ENCODE measurements around the gene TSHB.
"Not testable (repeated sequence)": the region's sequence is repeated elsewhere in the genome, so short reads cannot be mapped to it uniquely, and the experiment has no call there.

TSHB gene

DNA sequence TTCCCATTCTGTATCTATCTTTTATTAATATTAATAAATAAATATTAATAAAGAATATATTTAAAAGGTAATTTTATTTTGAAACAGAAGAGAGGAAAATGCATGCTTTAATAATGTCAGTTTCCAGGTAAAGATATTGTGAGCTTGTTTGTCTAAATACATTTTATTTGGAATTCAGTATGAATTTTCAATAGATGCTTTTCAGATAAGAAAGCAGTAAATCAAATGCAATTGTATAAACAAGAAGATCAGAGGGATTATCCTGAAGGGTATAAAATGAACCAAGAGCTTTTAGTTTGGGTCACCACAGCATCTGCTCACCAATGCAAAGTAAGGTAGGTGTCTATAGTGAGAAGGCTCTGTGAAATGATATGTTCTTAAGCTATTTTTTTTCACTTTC lies at the start of gene TSHB:
Gene TSHB, plus strand, starts transcription at position 301 of the 400 bp plus-strand sequence. CDS start 3,537 bp downstream, outside the sequence.
- no peak within 1 kb of the TSS for H3K9ac ChIP-seq (ENCODE audit: low read length in 5 of 5)
- H3K27me3 ChIP-seq (ENCODE audit: control insufficient read depth in 5 of 5, insufficient read depth in 4 of 5, low read length in 5 of 5) = no peaks in the 10 kb centered on the region
- peaks cover 0 to 11% (median 5%) of the 10 kb centered on the region in 5 donors for H3K4me1 ChIP-seq (ENCODE audit: control insufficient read depth in 5 of 5, insufficient read depth in 5 of 5, low read length in 5 of 5)
- no peak within 1 kb of the TSS for H3K27ac ChIP-seq (ENCODE audit: low read depth, low read length)
- no peak within 1 kb of the TSS for H3K4me3 ChIP-seq (ENCODE audit: low read depth in 1 of 5, low read length in 5 of 5)
- no peaks in the 10 kb centered on the region for H3K36me3 ChIP-seq (ENCODE audit: control insufficient read depth in 5 of 5, insufficient read depth in 5 of 5, low read length in 5 of 5)
- H3K9me3 ChIP-seq (ENCODE audit: control insufficient read depth in 5 of 5, low read length in 5 of 5) = no peaks in the 10 kb centered on the region

DNA sequence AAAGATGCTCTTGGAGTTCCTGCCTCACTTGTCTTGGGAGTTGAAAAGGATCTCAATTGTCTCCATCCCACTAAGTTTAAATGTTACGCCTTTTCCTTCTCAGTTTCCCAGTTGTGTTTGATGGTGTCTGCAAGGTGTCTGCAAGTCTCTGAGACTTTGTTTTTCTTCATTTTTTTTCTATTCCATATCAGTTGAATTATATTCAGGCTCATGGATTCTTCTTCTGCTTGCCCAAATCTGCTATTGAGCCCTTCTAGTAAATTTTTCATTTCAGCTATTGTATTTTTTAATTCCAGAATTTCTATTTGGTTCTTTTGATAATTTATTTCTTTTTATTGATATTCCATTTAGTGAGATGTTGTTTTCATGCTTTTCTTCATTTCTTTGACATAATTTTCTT lies 47.4 kb upstream of the TSHB start:
- H3K4me3 ChIP-seq (ENCODE audit: low read depth in 1 of 5, low read length in 5 of 5) = no peak overlapping the region

DNA sequence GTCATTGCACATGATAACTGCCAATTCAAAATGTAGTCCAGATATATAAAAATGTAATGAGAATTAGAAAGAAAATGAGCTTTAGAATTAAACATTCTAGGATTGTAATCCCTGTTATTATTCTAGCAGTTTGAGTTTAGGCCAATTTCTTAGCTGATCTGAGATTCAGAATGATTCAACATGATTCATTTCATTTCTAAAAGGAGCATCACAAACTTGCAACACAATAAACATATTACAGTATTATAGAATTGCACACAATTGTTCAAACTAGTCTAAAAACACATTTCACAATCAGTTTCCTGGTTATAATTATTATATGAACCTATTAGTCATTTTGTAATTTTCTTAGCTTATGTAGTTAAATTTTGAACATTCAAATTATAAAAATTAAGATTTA lies 43.3 kb upstream of the TSHB start:
- no peaks in the 10 kb centered on the region for H3K36me3 ChIP-seq (ENCODE audit: control insufficient read depth in 5 of 5, insufficient read depth in 5 of 5, low read length in 5 of 5)
- H3K9ac ChIP-seq (ENCODE audit: low read length in 5 of 5) = no peak overlapping the region
- no peaks in the 10 kb centered on the region for H3K4me1 ChIP-seq (ENCODE audit: control insufficient read depth in 5 of 5, insufficient read depth in 5 of 5, low read length in 5 of 5)
- no peak overlapping the region for H3K4me3 ChIP-seq (ENCODE audit: low read depth in 1 of 5, low read length in 5 of 5)
- H3K9me3 ChIP-seq (ENCODE audit: control insufficient read depth in 5 of 5, low read length in 5 of 5) = peaks cover 11 to 25% (median 17%) of the 10 kb centered on the region in 5 donors
- no peaks in the 10 kb centered on the region for H3K27me3 ChIP-seq (ENCODE audit: control insufficient read depth in 5 of 5, insufficient read depth in 4 of 5, low read length in 5 of 5)
- no peak overlapping the region for H3K27ac ChIP-seq (ENCODE audit: low read depth, low read length)

More for the DNA sequence above, 47.4 kb upstream of the TSHB start:
- Histone ChIP-seq H3K4me1 (ENCODE audit: control insufficient read depth in 5 of 5, insufficient read depth in 5 of 5, low read length in 5 of 5) (no peaks in the 10 kb centered on the region), H3K27ac (ENCODE audit: low read depth, low read length) (no peak overlapping the region), H3K9ac (ENCODE audit: low read length in 5 of 5) (no peak overlapping the region), H3K27me3 (ENCODE audit: control insufficient read depth in 5 of 5, insufficient read depth in 4 of 5, low read length in 5 of 5) (no peaks in the 10 kb centered on the region), H3K9me3 (ENCODE audit: control insufficient read depth in 5 of 5, low read length in 5 of 5) (peaks cover 3 to 13% (median 7%) of the 10 kb centered on the region in 5 donors), H3K36me3 (ENCODE audit: control insufficient read depth in 5 of 5, insufficient read depth in 5 of 5, low read length in 5 of 5) (no peaks in the 10 kb centered on the region)

GRCh38 chr1:114988095-114988494 lies 41.5 kb upstream of the TSHB start:
- H3K27me3 ChIP-seq (ENCODE audit: control insufficient read depth in 5 of 5, insufficient read depth in 4 of 5, low read length in 5 of 5) = no peaks in the 10 kb centered on the region
- H3K9ac ChIP-seq (ENCODE audit: low read length in 5 of 5) = no peak overlapping the region
- no peak overlapping the region for H3K27ac ChIP-seq (ENCODE audit: low read depth, low read length)
- H3K4me1 ChIP-seq (ENCODE audit: control insufficient read depth in 5 of 5, insufficient read depth in 5 of 5, low read length in 5 of 5) = no peaks in the 10 kb centered on the region
- H3K36me3 ChIP-seq (ENCODE audit: control insufficient read depth in 5 of 5, insufficient read depth in 5 of 5, low read length in 5 of 5) = no peaks in the 10 kb centered on the region
- no peak overlapping the region for H3K4me3 ChIP-seq (ENCODE audit: low read depth in 1 of 5, low read length in 5 of 5)
- peaks cover 5 to 21% (median 11%) of the 10 kb centered on the region in 5 donors for H3K9me3 ChIP-seq (ENCODE audit: control insufficient read depth in 5 of 5, low read length in 5 of 5)

DNA sequence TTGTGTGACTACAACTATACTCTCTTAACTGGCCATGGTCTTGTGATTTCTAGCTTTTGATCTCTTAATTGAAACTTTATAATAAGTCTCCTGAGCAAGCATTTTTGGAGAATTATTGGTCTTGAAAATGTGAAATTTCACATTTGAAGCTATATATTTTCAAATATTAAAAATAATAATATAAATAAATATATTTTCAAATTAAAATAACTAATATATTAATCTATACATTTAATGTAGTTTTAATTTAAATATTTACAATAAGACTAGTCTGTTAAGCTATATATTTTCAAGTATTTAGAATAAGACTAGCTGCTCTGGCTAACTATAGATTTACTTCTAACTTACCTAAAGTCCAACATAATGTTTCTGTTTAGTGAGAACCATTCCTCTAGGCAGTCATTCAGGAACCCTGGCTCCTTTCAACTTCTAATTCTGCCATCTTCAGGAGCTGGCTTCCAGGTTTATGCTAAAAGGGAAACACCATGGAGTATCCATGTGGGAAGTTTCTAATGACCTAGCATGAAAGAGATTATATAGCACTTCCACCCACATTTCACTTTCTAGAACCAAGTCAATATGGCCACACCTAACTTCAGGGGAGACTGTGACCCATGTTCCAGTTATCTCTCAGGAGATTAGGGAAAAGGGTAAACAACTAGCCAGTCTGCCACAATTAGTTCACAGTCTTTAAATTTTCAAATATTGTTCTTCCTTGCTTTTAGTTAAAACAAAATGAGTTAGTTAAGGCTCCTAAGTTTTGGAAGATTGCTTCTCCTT lies 31.9 kb upstream of the TSHB start:
- Histone ChIP-seq H3K4me1 (ENCODE audit: control insufficient read depth in 5 of 5, insufficient read depth in 5 of 5, low read length in 5 of 5) (no peaks in the 10 kb centered on the region), H3K36me3 (ENCODE audit: control insufficient read depth in 5 of 5, insufficient read depth in 5 of 5, low read length in 5 of 5) (no peaks in the 10 kb centered on the region), H3K27ac (ENCODE audit: low read depth, low read length) (no peak overlapping the region), H3K9ac (ENCODE audit: low read length in 5 of 5) (no peak overlapping the region), H3K9me3 (ENCODE audit: control insufficient read depth in 5 of 5, low read length in 5 of 5) (no peaks in the 10 kb centered on the region), H3K4me3 (ENCODE audit: low read depth in 1 of 5, low read length in 5 of 5) (no peak overlapping the region), H3K27me3 (ENCODE audit: control insufficient read depth in 5 of 5, insufficient read depth in 4 of 5, low read length in 5 of 5) (no peaks in the 10 kb centered on the region)

- no peaks in the 10 kb centered on the region for H3K27me3 ChIP-seq (ENCODE audit: control insufficient read depth in 5 of 5, insufficient read depth in 4 of 5, low read length in 5 of 5)
- H3K4me1 ChIP-seq (ENCODE audit: control insufficient read depth in 5 of 5, insufficient read depth in 5 of 5, low read length in 5 of 5) = no peaks in the 10 kb centered on the region
- H3K27ac ChIP-seq (ENCODE audit: low read depth, low read length) = no peak overlapping the region
- no peaks in the 10 kb centered on the region for H3K36me3 ChIP-seq (ENCODE audit: control insufficient read depth in 5 of 5, insufficient read depth in 5 of 5, low read length in 5 of 5)
- H3K9ac ChIP-seq (ENCODE audit: low read length in 5 of 5) = no peak overlapping the region
- H3K9me3 ChIP-seq (ENCODE audit: control insufficient read depth in 5 of 5, low read length in 5 of 5) = peaks cover 0 to 4% (median 0%) of the 10 kb centered on the region in 5 donors
- no peak overlapping the region for H3K4me3 ChIP-seq (ENCODE audit: low read depth in 1 of 5, low read length in 5 of 5)
Measured at GRCh38 chr1:115006191-115006590, 23.4 kb upstream of the TSHB start.

GRCh38 chr1:115012006-115012405 lies 17.6 kb upstream of the TSHB start:
- Histone ChIP-seq H3K4me3 (ENCODE audit: low read depth in 1 of 5, low read length in 5 of 5) (no peak overlapping the region), H3K9me3 (ENCODE audit: control insufficient read depth in 5 of 5, low read length in 5 of 5) (peaks cover 0 to 7% (median 0%) of the 10 kb centered on the region in 5 donors), H3K27me3 (ENCODE audit: control insufficient read depth in 5 of 5, insufficient read depth in 4 of 5, low read length in 5 of 5) (no peaks in the 10 kb centered on the region), H3K9ac (ENCODE audit: low read length in 5 of 5) (no peak overlapping the region), H3K27ac (ENCODE audit: low read depth, low read length) (no peak overlapping the region), H3K36me3 (ENCODE audit: control insufficient read depth in 5 of 5, insufficient read depth in 5 of 5, low read length in 5 of 5) (no peaks in the 10 kb centered on the region), H3K4me1 (ENCODE audit: control insufficient read depth in 5 of 5, insufficient read depth in 5 of 5, low read length in 5 of 5) (no peaks in the 10 kb centered on the region)

GRCh38 chr1:115012434-115012833 lies 17.2 kb upstream of the TSHB start:
- H3K4me1 ChIP-seq (ENCODE audit: control insufficient read depth in 5 of 5, insufficient read depth in 5 of 5, low read length in 5 of 5) = no peaks in the 10 kb centered on the region
- no peaks in the 10 kb centered on the region for H3K36me3 ChIP-seq (ENCODE audit: control insufficient read depth in 5 of 5, insufficient read depth in 5 of 5, low read length in 5 of 5)
- H3K27ac ChIP-seq (ENCODE audit: low read depth, low read length) = no peak overlapping the region
- H3K4me3 ChIP-seq (ENCODE audit: low read depth in 1 of 5, low read length in 5 of 5) = no peak overlapping the region
- no peaks in the 10 kb centered on the region for H3K27me3 ChIP-seq (ENCODE audit: control insufficient read depth in 5 of 5, insufficient read depth in 4 of 5, low read length in 5 of 5)
- H3K9ac ChIP-seq (ENCODE audit: low read length in 5 of 5) = no peak overlapping the region
- H3K9me3 ChIP-seq (ENCODE audit: control insufficient read depth in 5 of 5, low read length in 5 of 5) = peaks cover 0 to 7% (median 0%) of the 10 kb centered on the region in 5 donors

GRCh38 chr1:115013792-115014191 lies 15.8 kb upstream of the TSHB start:
- no peaks in the 10 kb centered on the region for H3K27me3 ChIP-seq (ENCODE audit: control insufficient read depth in 5 of 5, insufficient read depth in 4 of 5, low read length in 5 of 5)
- no peak overlapping the region for H3K9ac ChIP-seq (ENCODE audit: low read length in 5 of 5)
- no peaks in the 10 kb centered on the region for H3K36me3 ChIP-seq (ENCODE audit: control insufficient read depth in 5 of 5, insufficient read depth in 5 of 5, low read length in 5 of 5)
- no peaks in the 10 kb centered on the region for H3K4me1 ChIP-seq (ENCODE audit: control insufficient read depth in 5 of 5, insufficient read depth in 5 of 5, low read length in 5 of 5)
- H3K4me3 ChIP-seq (ENCODE audit: low read depth in 1 of 5, low read length in 5 of 5) = no peak overlapping the region
- H3K27ac ChIP-seq (ENCODE audit: low read depth, low read length) = no peak overlapping the region
- peaks cover 0 to 7% (median 0%) of the 10 kb centered on the region in 5 donors for H3K9me3 ChIP-seq (ENCODE audit: control insufficient read depth in 5 of 5, low read length in 5 of 5)

GRCh38 chr1:115019549-115019948 lies 10.1 kb upstream of the TSHB start:
- not testable (repeated sequence) for H3K9ac ChIP-seq (ENCODE audit: low read length in 5 of 5); H3K4me3 ChIP-seq (ENCODE audit: low read depth in 1 of 5, low read length in 5 of 5); H3K9me3 ChIP-seq (ENCODE audit: control insufficient read depth in 5 of 5, low read length in 5 of 5); H3K36me3 ChIP-seq (ENCODE audit: control insufficient read depth in 5 of 5, insufficient read depth in 5 of 5, low read length in 5 of 5); H3K27me3 ChIP-seq (ENCODE audit: control insufficient read depth in 5 of 5, insufficient read depth in 4 of 5, low read length in 5 of 5); H3K27ac ChIP-seq (ENCODE audit: low read depth, low read length); H3K4me1 ChIP-seq (ENCODE audit: control insufficient read depth in 5 of 5, insufficient read depth in 5 of 5, low read length in 5 of 5)

All from subcutaneous abdominal adipose tissue (tissue), 5 donors.